ENCODE measurements around the gene ATAD3B.

DNA sequence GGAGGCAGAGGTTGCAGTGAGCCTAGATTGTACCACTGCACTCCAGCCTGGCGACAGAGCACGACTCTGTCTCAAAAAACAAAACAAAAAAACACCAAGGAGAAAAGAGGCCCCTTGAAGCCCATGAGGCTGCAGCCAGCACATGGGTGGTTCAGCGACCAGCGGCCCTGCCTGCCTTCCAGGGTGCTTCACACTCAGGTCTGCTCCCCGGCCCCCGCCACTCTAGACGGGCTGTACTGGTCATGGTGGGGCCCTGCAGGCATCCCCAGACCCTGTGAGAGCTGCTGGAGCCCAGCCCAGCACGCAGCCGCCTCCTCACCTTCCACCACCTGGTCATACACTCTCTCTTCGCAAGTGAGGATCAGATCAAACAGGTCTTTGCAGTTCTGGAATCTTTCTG lies 73.0 kb downstream of the ATAD3B start:
- TF ChIP-seq, protein P1, sequence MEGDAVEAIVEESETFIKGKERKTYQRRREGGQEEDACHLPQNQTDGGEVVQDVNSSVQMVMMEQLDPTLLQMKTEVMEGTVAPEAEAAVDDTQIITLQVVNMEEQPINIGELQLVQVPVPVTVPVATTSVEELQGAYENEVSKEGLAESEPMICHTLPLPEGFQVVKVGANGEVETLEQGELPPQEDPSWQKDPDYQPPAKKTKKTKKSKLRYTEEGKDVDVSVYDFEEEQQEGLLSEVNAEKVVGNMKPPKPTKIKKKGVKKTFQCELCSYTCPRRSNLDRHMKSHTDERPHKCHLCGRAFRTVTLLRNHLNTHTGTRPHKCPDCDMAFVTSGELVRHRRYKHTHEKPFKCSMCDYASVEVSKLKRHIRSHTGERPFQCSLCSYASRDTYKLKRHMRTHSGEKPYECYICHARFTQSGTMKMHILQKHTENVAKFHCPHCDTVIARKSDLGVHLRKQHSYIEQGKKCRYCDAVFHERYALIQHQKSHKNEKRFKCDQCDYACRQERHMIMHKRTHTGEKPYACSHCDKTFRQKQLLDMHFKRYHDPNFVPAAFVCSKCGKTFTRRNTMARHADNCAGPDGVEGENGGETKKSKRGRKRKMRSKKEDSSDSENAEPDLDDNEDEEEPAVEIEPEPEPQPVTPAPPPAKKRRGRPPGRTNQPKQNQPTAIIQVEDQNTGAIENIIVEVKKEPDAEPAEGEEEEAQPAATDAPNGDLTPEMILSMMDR (IDR thresholded peaks at IDR 0.05; ENCODE audit: insufficient read depth, low read length, poor library complexity, severe bottlenecking), result no peak
- no peak for TF ChIP-seq EZH2phosphoT487 (conservative IDR thresholded peaks at IDR 0.05; ENCODE audit: low read length)
